Measurements from ENCODE around the gene STMND1. TPM values are rescaled to one million over a fixed set of nuclear protein-coding genes. Genes with fewer than 3 reads are reported as not detected.

STMND1 gene
- total and polyA plus RNA-seq, 2 of the 8 experiments (the other 6 are each of a cell fraction or from before 2014, with no cell fraction given) = not detected

GRCh38 chr6:17054647-17055046 lies 47.2 kb upstream of the STMND1 start (continued):
- no peak for TF ChIP-seq ATF2 (IDR thresholded peaks at IDR 0.05; ENCODE audit: low read length)
- no peak for TF ChIP-seq NRF1 (IDR thresholded peaks at IDR 0.05; ENCODE audit: low read depth, low read length)
- no peak for TF ChIP-seq ATF3 (IDR thresholded peaks at IDR 0.05; ENCODE audit: insufficient read depth, low read depth, low read length)
- no peak for TF ChIP-seq KDM4A (IDR thresholded peaks at IDR 0.05; ENCODE audit: low read depth, low read length, severe bottlenecking)
- TF ChIP-seq BACH1 (IDR thresholded peaks at IDR 0.05; ENCODE audit: low read length) = no peak
- no peak for TF ChIP-seq SAP30 (IDR thresholded peaks at IDR 0.05; ENCODE audit: insufficient read depth, insufficient replicate concordance, low read length)
- no peak for TF ChIP-seq SIRT6 (IDR thresholded peaks at IDR 0.05; ENCODE audit: low read length)
- no peak for TF ChIP-seq USF2 (IDR thresholded peaks at IDR 0.05; ENCODE audit: low read length)
- TF ChIP-seq BCL11A (IDR thresholded peaks at IDR 0.05; ENCODE audit: low read depth in 2 of 2, low read length in 2 of 2) = no peak

All from H1 (cell line).